IMR-90 (cell line): Measurements from ENCODE around the gene ADCY5. TPM values are rescaled to one million over a fixed set of nuclear protein-coding genes. Genes with fewer than 3 reads are reported as not detected.

ENCODE experiments used
- ATAC-seq: fragments of 200-7000 bp; cut with Tn5 transposase; 2 replicates; pipeline ENCODE4 v1.9.1; 2020; ENCODE audit warnings: low read depth, mild to moderate bottlenecking, moderate library complexity
- BruUV-seq: library from RNA; stranded (reverse); fragments of 400-500 nt; replicated peaks from 2 replicates; lab custom pipeline; 2021; lab: Mats Ljungman, UMichigan
- CTCF ChIA-PET: fragments of 300-600 bp; formaldehyde crosslinking; extraction: SDS; loops from one replicate; lab custom pipeline; 2021; ENCODE audit warnings: antibody characterized with exemption; lab: Yijun Ruan, JAX
- POLR2A ChIA-PET: fragments of 300-600 bp; sonication (Branson Sonifier 250); formaldehyde crosslinking; loops from one replicate; lab custom pipeline; 2022; ENCODE audit warnings: antibody characterized with exemption; ENCODE audit not compliant: unreplicated experiment; lab: Charles Lee
- DNase-seq: peaks from one replicate; pipeline ENCODE4 v3.0.0; 2013
- H2AFZ ChIP-seq: replicated peaks from 2 replicates; pipeline ENCODE3; 2013; ENCODE audit warnings: low read length, mild to moderate bottlenecking; ENCODE audit not compliant: poor library complexity
- H2AK5ac ChIP-seq: 2 replicates; pipeline ENCODE4 v1.6.1; 2013; ENCODE audit warnings: low read depth, low read length, inconsistent platforms
- H2AK9ac ChIP-seq: replicated peaks from 2 replicates; pipeline ENCODE3; 2013; ENCODE audit warnings: mild to moderate bottlenecking, low read depth, low read length, moderate library complexity; ENCODE audit not compliant: poor library complexity
- H2BK120ac ChIP-seq: 2 replicates; pipeline ENCODE4 v1.6.1; 2013; ENCODE audit warnings: low read depth, low read length, inconsistent platforms
- H2BK15ac ChIP-seq: 3 replicates; pipeline ENCODE4 v1.6.1; 2013; ENCODE audit warnings: low read depth, low read length, inconsistent platforms
- H2BK20ac ChIP-seq: 2 replicates; pipeline ENCODE4 v1.6.1; 2013; ENCODE audit warnings: low read depth, mild to moderate bottlenecking, inconsistent platforms, low read length, moderate library complexity
- H2BK5ac ChIP-seq: 2 replicates; pipeline ENCODE4 v1.6.1; 2013; ENCODE audit warnings: mild to moderate bottlenecking, low read depth, low read length, inconsistent platforms; ENCODE audit not compliant: poor library complexity, severe bottlenecking
- H3K14ac ChIP-seq: replicated peaks from 2 replicates; pipeline ENCODE4 v1.6.1; 2013; ENCODE audit warnings: low read depth, low read length, inconsistent platforms
- H3K18ac ChIP-seq: 2 replicates; pipeline ENCODE4 v1.6.1; 2013; ENCODE audit warnings: low read depth, low read length, control low read depth
- H3K23ac ChIP-seq: 2 replicates; pipeline ENCODE4 v1.6.1; 2013; ENCODE audit warnings: low read depth, low read length, inconsistent platforms
- H3K27ac ChIP-seq: 2 replicates; pipeline ENCODE4 v1.5.1; 2013; ENCODE audit warnings: mild to moderate bottlenecking, control low read depth, low read length; ENCODE audit not compliant: insufficient read depth
- H3K27me3 ChIP-seq: 2 replicates; pipeline ENCODE4 v1.6.1; 2013; ENCODE audit warnings: low read length; ENCODE audit not compliant: control insufficient read depth, insufficient read depth
- H3K36me3 ChIP-seq: 2 replicates; pipeline ENCODE4 v1.6.1; 2013; ENCODE audit warnings: low read length, mixed read lengths; ENCODE audit not compliant: control insufficient read depth, insufficient read depth
- H3K4ac ChIP-seq: 2 replicates; pipeline ENCODE4 v1.6.1; 2013; ENCODE audit warnings: low read depth, low read length, inconsistent platforms
- H3K4me1 ChIP-seq: 2 replicates; pipeline ENCODE4 v1.6.1; 2013; ENCODE audit warnings: low read length, mixed read lengths; ENCODE audit not compliant: control insufficient read depth, insufficient read depth
- H3K4me2 ChIP-seq: 2 replicates; pipeline ENCODE4 v1.6.1; 2013; ENCODE audit warnings: low read depth, mild to moderate bottlenecking, control low read depth, low read length, moderate library complexity
- H3K4me3 ChIP-seq: 2 replicates; pipeline ENCODE4 v1.5.1; 2013; ENCODE audit warnings: low read depth, mild to moderate bottlenecking, control low read depth, low read length, moderate library complexity; ENCODE audit not compliant: insufficient read depth
- H3K56ac ChIP-seq: 2 replicates; pipeline ENCODE4 v1.6.1; 2013; ENCODE audit warnings: low read length, inconsistent platforms; ENCODE audit not compliant: insufficient read depth; ENCODE audit errors: extremely low read depth
- H3K79me1 ChIP-seq, 2 experiments: 2 replicates each; pipeline ENCODE4 v1.6.1; 2013; ENCODE audit warnings: low read length in 2 of 2, inconsistent platforms in 1 of 2, low read depth in 1 of 2
- H3K9ac ChIP-seq: 2 replicates; pipeline ENCODE4 v1.6.1; 2013; ENCODE audit warnings: low read depth, low read length, control low read depth
- H3K9me1 ChIP-seq: 2 replicates; pipeline ENCODE4 v1.6.1; 2013; ENCODE audit warnings: low read length, inconsistent platforms; ENCODE audit not compliant: insufficient read depth
- H3K9me3 ChIP-seq: 2 replicates; pipeline ENCODE4 v1.6.1; 2013; ENCODE audit warnings: low read length; ENCODE audit not compliant: control insufficient read depth, insufficient read depth
- H4K20me1 ChIP-seq: 2 replicates; pipeline ENCODE4 v1.6.1; 2013; ENCODE audit warnings: low read length, inconsistent platforms; ENCODE audit not compliant: insufficient read depth
- H4K5ac ChIP-seq: 2 replicates; pipeline ENCODE4 v1.6.1; 2013; ENCODE audit warnings: mild to moderate bottlenecking, low read depth, low read length, control low read depth
- H4K8ac ChIP-seq, 2 experiments: 2 replicates each; pipeline ENCODE4 v1.6.1; 2013; ENCODE audit warnings: low read depth in 2 of 2, low read length in 2 of 2, control low read depth in 1 of 2, inconsistent platforms in 1 of 2
- H4K91ac ChIP-seq: 2 replicates; pipeline ENCODE4 v1.6.1; 2013; ENCODE audit warnings: low read depth, low read length, inconsistent platforms; ENCODE audit not compliant: insufficient read depth
- CHD1 ChIP-seq: IDR thresholded peaks from 2 replicates; pipeline ENCODE4 v1.6.1; 2012; ENCODE audit warnings: low read depth, low read length, improper control_type of control experiment
- MXI1 ChIP-seq: IDR thresholded peaks from 2 replicates; pipeline ENCODE4 v1.6.1; 2012; ENCODE audit warnings: low read depth, mild to moderate bottlenecking, low read length, moderate library complexity, borderline replicate concordance
- WGBS, 2 experiments: methylation state at CpG; one replicate each; pipeline versions ENCODE4 v1.1.5 to v1.1.7; 2013; ENCODE audit warnings: missing lambda C conversion rate in 2 of 2; ENCODE audit not compliant: insufficient read length in 1 of 2; ENCODE audit errors: extremely low coverage in 2 of 2; 5-methylcytosine and 5-hydroxymethylcytosine counted together
- dilution Hi-C: fragments of 300-500 bp; cut with HindIII; formaldehyde crosslinking; loops from one replicate; pipeline ENCODE4 v1.14.3; 2018; ENCODE audit warnings: low sequenced_read_pairs; ENCODE audit not compliant: unreplicated experiment
- in situ Hi-C: fragments of 300-500 bp; cut with MboI; formaldehyde crosslinking; loops from 3 replicates; pipeline ENCODE4 v1.14.3; 2019; ENCODE audit warnings: low sequenced_read_pairs, inconsistent platforms, mixed read lengths
- intact Hi-C: fragments of 100-400 bp; cut with micrococcal nuclease; formaldehyde crosslinking; loops from 2 replicates; pipeline ENCODE4 v1.10.0; 2022
- polyA plus RNA-seq, 3 experiments: library from polyadenylated mRNA; depleted of rRNA; stranded (reverse); fragments of >200 nt; gene quantifications; 2 replicates each; pipeline ENCODE4 v1.2.3, GENCODE V29; 2012; ENCODE audit warnings: low replicate concordance in 1 of 3
- total RNA-seq: library from RNA; depleted of rRNA; stranded (reverse); fragments of >200 nt; gene quantifications from 2 replicates; pipeline ENCODE4 v1.2.3, GENCODE V29; 2012

The ADCY5 gene
- total and polyA plus RNA-seq, 2 of the 4 experiments (the other 2 are of a cell fraction), result 0.14 to 0.18 TPM

DNA sequence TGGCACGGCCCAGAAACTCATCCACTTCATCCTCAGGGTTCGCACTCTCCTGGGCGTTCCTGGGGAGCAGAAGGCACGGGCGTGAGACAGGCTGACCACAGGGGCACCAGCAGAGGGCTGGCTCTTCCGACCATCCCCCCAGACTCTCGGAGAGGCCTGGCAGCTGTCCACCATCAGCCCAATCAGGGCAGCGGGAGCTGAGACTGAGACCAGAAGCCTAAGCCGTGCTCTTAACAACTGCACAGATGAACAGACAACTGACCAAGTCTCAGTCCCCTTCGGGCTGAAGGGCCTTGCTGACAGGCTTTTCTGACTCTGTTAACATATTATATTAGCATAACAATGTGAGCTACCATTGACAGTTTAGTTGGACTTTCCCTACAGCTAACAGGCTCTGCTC, 129.1 kb downstream of the ADCY5 start:
- H3K27ac ChIP-seq, result no peak overlapping the region

More for the DNA sequence above, 129.1 kb downstream of the ADCY5 start:
- no peak overlapping the region for H2BK5ac ChIP-seq
- H3K4me3 ChIP-seq, result no peak overlapping the region
- no peak overlapping the region for H4K5ac ChIP-seq
- no peak overlapping the region for H4K8ac ChIP-seq
- H3K9me3 ChIP-seq, result no peaks in the 10 kb centered on the region
- H2BK15ac ChIP-seq, result no peak overlapping the region
- in situ Hi-C loops, result no loop called here
- no peak overlapping the region for H3K23ac ChIP-seq
- H3K27me3 ChIP-seq, result peaks cover 71% of the 10 kb centered on the region
- intact Hi-C loops, result no loop called here
- no peak overlapping the region for H3K14ac ChIP-seq
- H4K91ac ChIP-seq, result no peak overlapping the region
- no peak overlapping the region for H3K9ac ChIP-seq
- no peak overlapping the region for H2AFZ ChIP-seq
- no CpG with 5 or more reads among the region's 10 CpGs for WGBS, 2 experiments
- H2BK20ac ChIP-seq, result no peak overlapping the region
- DNase-seq (no peak), ATAC-seq (no peak; the same call in 1 of the 2 replicates)
- H3K4me1 ChIP-seq, result no peaks in the 10 kb centered on the region
- CTCF ChIA-PET, result interaction anchor here (0.6 kb wide), 1 partner anchor 58 kb away, joined by 3 read pairs; no protein-coding TSS in a partner anchor
- H3K79me1 ChIP-seq, result no peaks in the 10 kb centered on the region
- H3K18ac ChIP-seq, result no peak overlapping the region
- dilution Hi-C loops, result no loop called here
- no peak for TF ChIP-seq CHD1
- no peak for TF ChIP-seq MXI1
- POLR2A ChIA-PET, result no interaction called here
- H2AK9ac ChIP-seq, result no peak overlapping the region
- no peaks in the 10 kb centered on the region for H4K20me1 ChIP-seq
- H3K4ac ChIP-seq, result no peak overlapping the region
- no peak overlapping the region for H2BK120ac ChIP-seq
- no peaks in the 10 kb centered on the region for H3K36me3 ChIP-seq
- no peaks in the 10 kb centered on the region; the same call in 1 of the 2 replicates for H3K9me1 ChIP-seq
- H3K56ac ChIP-seq, result no peak overlapping the region
- BruUV-seq, result no TSS peak
- H3K4me2 ChIP-seq, result no peak overlapping the region
- no peak overlapping the region for H2AK5ac ChIP-seq
